Esophagus (tissue), 2 donors: Measurements from ENCODE around the gene SLC12A1. TPM values are rescaled to one million over a fixed set of nuclear protein-coding genes. Genes with fewer than 3 reads are reported as not detected.

ENCODE experiments used
- H3K27ac ChIP-seq, 2 donors: one replicate each; pipeline ENCODE4 v1.5.1; 2013; ENCODE audit warnings: low read depth in 2 of 2, mild to moderate bottlenecking in 2 of 2, inconsistent platforms in 1 of 2, low read length in 1 of 2, moderate library complexity in 1 of 2
- H3K27me3 ChIP-seq, 2 donors: one replicate each; pipeline ENCODE4 v1.6.1; 2013; ENCODE audit warnings: low read length in 2 of 2, control low read depth in 1 of 2, mild to moderate bottlenecking in 1 of 2; ENCODE audit not compliant: insufficient read depth in 2 of 2, control insufficient read depth in 1 of 2
- H3K36me3 ChIP-seq, 2 donors: one replicate each; pipeline ENCODE4 v1.6.1; 2013; ENCODE audit warnings: low read length in 1 of 2; ENCODE audit not compliant: control insufficient read depth in 2 of 2, insufficient read depth in 2 of 2
- H3K4me1 ChIP-seq, 2 donors: one replicate each; pipeline ENCODE4 v1.6.1; 2013; ENCODE audit warnings: low read length in 1 of 2; ENCODE audit not compliant: control insufficient read depth in 2 of 2, insufficient read depth in 2 of 2
- H3K4me3 ChIP-seq, 2 donors: one replicate each; pipeline ENCODE4 v1.5.1; 2013; ENCODE audit warnings: low read length in 2 of 2, mild to moderate bottlenecking in 2 of 2, low read depth in 1 of 2, moderate library complexity in 1 of 2
- H3K9me3 ChIP-seq, 2 donors: one replicate each; pipeline ENCODE4 v1.6.1; 2013; ENCODE audit warnings: mild to moderate bottlenecking in 2 of 2, low read depth in 1 of 2, low read length in 1 of 2, moderate library complexity in 1 of 2; ENCODE audit not compliant: control insufficient read depth in 2 of 2, insufficient read depth in 1 of 2
- WGBS, 2 donors: extraction: QIAGEN DNeasy Blood & Tissue Kit; methylation state at CpG; one replicate each; pipeline ENCODE4 v1.1.7; 2013; 5-methylcytosine and 5-hydroxymethylcytosine counted together
- polyA plus RNA-seq, 2 donors: library from polyadenylated mRNA; stranded (reverse); fragments of 200-250 nt; gene quantifications; one replicate each; pipeline ENCODE4 v1.2.3, GENCODE V29; 2013
- donor health status: healthy with polysubstance abuse.
- donor health status: Bipolar disorder and iron deficiency.

Gene SLC12A1
- polyA plus RNA-seq, 2 donors = not detected

DNA sequence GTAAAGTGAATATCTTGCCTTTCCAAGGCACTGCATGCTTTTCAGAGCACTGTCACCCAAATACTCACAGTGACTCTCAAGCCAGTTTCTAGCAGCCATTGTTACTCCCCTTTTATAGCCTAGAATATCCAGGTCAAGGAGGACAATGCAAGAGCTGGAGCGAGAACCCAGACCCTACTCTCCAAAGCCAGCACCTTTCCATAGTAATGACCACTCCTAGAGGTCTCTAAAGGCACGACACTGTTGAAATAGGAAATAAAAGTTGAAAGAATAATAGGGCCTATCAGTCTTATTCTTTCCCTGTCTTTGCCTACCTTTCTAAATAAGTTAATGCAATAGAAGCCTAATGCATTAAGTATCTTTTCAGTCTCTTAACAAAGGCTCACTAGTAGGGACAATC lies 91.6 kb downstream of the SLC12A1 start:
- no peak overlapping the region for H3K4me3 ChIP-seq
- H3K4me1 ChIP-seq = no peaks in the 10 kb centered on the region
- WGBS, 2 donors = 80 to 83% methylated on average over 2 of the region's 2 CpGs
- H3K27me3 ChIP-seq = peaks cover 0 to 3% of the 10 kb centered on the region in 2 donors
- H3K9me3 ChIP-seq = no peaks in the 10 kb centered on the region
- H3K27ac ChIP-seq = no peak overlapping the region
- no peaks in the 10 kb centered on the region for H3K36me3 ChIP-seq

GRCh38 chr15:48298914-48299313 lies 92.8 kb downstream of the SLC12A1 start:
- Histone ChIP-seq H3K27ac (no peak overlapping the region), H3K4me1 (no peaks in the 10 kb centered on the region), H3K4me3 (no peak overlapping the region), H3K27me3 (peaks cover 0 to 3% of the 10 kb centered on the region in 2 donors), H3K9me3 (no peaks in the 10 kb centered on the region), H3K36me3 (no peaks in the 10 kb centered on the region)
- WGBS, 2 donors = 44 to 45% methylated on average over 2 of the region's 2 CpGs

GRCh38 chr15:48300038-48300437 lies 93.9 kb downstream of the SLC12A1 start:
- Histone ChIP-seq H3K36me3 (no peaks in the 10 kb centered on the region), H3K27ac (no peak overlapping the region), H3K27me3 (peaks cover 0 to 3% of the 10 kb centered on the region in 2 donors), H3K9me3 (no peaks in the 10 kb centered on the region), H3K4me3 (no peak overlapping the region), H3K4me1 (no peaks in the 10 kb centered on the region)
- 84% methylated on average over 5 of the region's 5 CpGs for WGBS, 2 donors

- WGBS, 2 donors = 44 to 49% methylated on average over 2 of the region's 2 CpGs
- Histone ChIP-seq H3K4me3 (no peak overlapping the region), H3K9me3 (no peaks in the 10 kb centered on the region), H3K4me1 (no peaks in the 10 kb centered on the region), H3K36me3 (no peaks in the 10 kb centered on the region), H3K27ac (no peak overlapping the region), H3K27me3 (peaks cover 0 to 3% of the 10 kb centered on the region in 2 donors)
Measured at GRCh38 chr15:48304398-48304797, 98.3 kb downstream of the SLC12A1 start.

DNA sequence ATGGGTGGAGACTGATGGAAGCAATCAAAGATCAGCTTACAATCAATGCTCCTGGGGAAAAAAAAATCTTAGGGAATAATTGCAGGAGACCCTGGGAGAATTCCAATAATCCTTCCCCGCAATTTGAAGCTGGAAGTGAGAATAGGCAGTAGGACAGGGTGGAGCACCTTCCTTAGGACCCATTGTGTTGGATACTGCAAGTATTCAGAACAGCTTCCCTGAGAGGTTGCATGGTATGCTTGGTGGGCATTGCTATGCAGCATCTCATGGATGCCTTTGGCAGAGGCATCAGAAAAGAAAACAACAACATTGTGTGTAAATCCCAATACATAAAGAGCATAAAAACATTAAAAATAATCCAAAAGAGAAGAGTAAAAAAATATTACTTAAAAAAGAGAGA lies 100.5 kb downstream of the SLC12A1 start:
- Histone ChIP-seq H3K27ac (no peak overlapping the region), H3K4me1 (no peaks in the 10 kb centered on the region), H3K4me3 (no peak overlapping the region), H3K36me3 (no peaks in the 10 kb centered on the region), H3K9me3 (no peaks in the 10 kb centered on the region), H3K27me3 (no peaks in the 10 kb centered on the region)
- 77 to 89% methylated on average over 1 of the region's 1 CpG for WGBS, 2 donors

DNA sequence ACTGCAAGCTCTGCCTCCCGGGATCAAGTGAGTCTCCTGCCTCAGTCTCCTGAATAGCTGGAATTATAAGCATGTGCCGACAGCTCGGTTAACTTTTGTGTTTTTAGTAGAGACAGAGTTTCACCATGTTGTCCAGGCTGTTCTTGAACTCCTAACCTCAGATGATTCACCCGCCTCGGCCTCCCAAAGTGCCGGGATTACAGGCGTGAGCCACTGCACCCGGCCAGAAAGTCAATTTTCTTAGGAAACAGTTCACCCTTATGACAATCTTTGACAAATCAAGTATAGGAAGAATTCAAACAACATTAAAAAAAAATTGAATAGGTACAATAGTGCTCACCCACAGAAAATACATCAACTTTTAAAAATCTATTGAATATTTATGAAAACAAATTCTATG lies 101.5 kb downstream of the SLC12A1 start:
- no peaks in the 10 kb centered on the region for H3K4me1 ChIP-seq
- H3K36me3 ChIP-seq = no peaks in the 10 kb centered on the region
- 87 to 91% methylated on average over 8 of the region's 8 CpGs for WGBS, 2 donors
- no peaks in the 10 kb centered on the region for H3K9me3 ChIP-seq
- no peak overlapping the region for H3K4me3 ChIP-seq
- no peaks in the 10 kb centered on the region for H3K27me3 ChIP-seq
- H3K27ac ChIP-seq = no peak overlapping the region

GRCh38 chr15:48309740-48310139 lies 103.6 kb downstream of the SLC12A1 start:
- Histone ChIP-seq H3K27me3 (no peaks in the 10 kb centered on the region), H3K9me3 (no peaks in the 10 kb centered on the region), H3K4me3 (no peak overlapping the region), H3K27ac (no peak overlapping the region), H3K36me3 (no peaks in the 10 kb centered on the region), H3K4me1 (no peaks in the 10 kb centered on the region)
- WGBS, 2 donors = 56 to 64% methylated on average over 2 of the region's 2 CpGs

DNA sequence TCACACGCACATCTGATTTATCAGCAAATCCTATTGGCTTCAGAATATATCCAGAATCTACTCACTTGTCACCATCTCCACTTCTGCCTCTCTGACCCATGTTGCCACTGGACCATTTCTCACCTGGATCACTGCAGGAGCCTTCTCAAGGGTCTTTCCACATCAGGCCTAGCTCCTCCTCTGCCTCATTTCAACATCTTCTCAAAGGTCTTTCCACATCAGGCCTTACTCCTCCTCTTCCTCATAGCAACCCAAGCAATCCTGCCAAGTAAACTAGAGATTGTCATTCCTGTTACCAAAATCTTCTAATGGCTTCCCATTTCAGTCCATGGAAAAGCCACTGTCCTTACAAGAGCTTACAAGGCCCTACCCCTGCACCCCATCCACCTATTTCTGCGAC lies 107.1 kb downstream of the SLC12A1 start:
- WGBS, 2 donors = 89 to 92% methylated on average over 2 of the region's 2 CpGs

DNA sequence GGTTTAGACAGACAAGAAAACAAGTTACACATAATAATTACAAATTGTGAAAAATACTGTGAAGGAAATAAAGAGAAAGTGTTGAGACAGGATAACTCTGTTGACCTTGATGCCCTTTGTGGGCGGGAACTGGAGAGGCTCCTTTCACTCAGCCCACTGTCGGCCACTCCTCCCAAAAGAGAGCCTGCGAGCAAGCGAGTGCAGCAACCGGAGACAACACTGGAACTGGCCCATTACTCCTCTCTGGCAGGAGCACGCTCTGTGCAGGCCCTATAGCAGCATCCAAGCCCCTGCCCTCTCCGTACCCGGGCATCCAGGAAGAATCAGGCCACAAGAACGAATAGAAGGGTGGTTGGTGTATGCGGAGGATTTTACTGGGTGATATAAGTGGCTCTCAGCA lies 108.9 kb downstream of the SLC12A1 start:
- WGBS, 2 donors = 80 to 83% methylated on average over 10 of the region's 10 CpGs
- no peaks in the 10 kb centered on the region for H3K9me3 ChIP-seq
- no peak overlapping the region for H3K4me3 ChIP-seq
- no peak overlapping the region for H3K27ac ChIP-seq
- no peaks in the 10 kb centered on the region for H3K27me3 ChIP-seq
- peaks cover 0 to 2% of the 10 kb centered on the region in 2 donors for H3K4me1 ChIP-seq
- no peaks in the 10 kb centered on the region for H3K36me3 ChIP-seq

More for the DNA sequence above, 107.1 kb downstream of the SLC12A1 start:
- Histone ChIP-seq H3K36me3 (no peaks in the 10 kb centered on the region), H3K27ac (no peak overlapping the region), H3K4me1 (peaks cover 0 to 2% of the 10 kb centered on the region in 2 donors), H3K4me3 (no peak overlapping the region), H3K9me3 (no peaks in the 10 kb centered on the region), H3K27me3 (no peaks in the 10 kb centered on the region)

DNA sequence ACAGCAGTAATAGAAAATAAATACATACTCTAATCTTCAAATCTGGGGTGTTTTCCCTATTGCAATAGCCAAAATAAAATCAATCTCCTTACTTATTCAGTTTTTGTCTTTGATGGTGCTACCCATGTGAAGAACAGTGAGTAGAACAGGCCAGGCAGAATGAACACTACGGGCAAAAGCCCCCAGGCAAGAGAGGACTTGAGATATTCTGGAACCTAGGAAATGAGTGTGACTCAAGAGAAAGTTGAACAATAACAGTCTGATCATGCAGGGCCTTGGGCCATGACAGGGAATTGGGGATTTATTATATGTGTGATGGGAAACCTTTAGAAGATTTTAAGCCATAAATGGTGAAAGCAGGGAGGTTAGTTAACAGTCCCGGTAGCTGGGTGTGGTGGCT lies 111.1 kb downstream of the SLC12A1 start:
- Histone ChIP-seq H3K4me1 (peaks cover 0 to 2% of the 10 kb centered on the region in 2 donors), H3K4me3 (no peak overlapping the region), H3K27ac (no peak overlapping the region), H3K9me3 (no peaks in the 10 kb centered on the region), H3K36me3 (no peaks in the 10 kb centered on the region), H3K27me3 (no peaks in the 10 kb centered on the region)
- 77 to 83% methylated on average over 2 of the region's 2 CpGs for WGBS, 2 donors
